RWPE1 (cell line): Measurements from ENCODE around the gene CSAD.

Experiments used
- CTCF ChIA-PET: fragments of 350-600 bp; sonication (Branson Sonifier 250); formaldehyde crosslinking; extraction: SDS; loops from one replicate; lab custom pipeline; 2021; lab: Yijun Ruan, JAX
- POLR2A ChIA-PET: fragments of 400-600 bp; formaldehyde crosslinking; extraction: SDS; loops from one replicate; lab custom pipeline; 2020; ENCODE audit warnings: antibody characterized with exemption; ENCODE audit not compliant: low non-redundant PET; lab: Yijun Ruan, JAX
- DNase-seq: peaks from one replicate; pipeline ENCODE4 v3.0.0; 2012; ENCODE audit warnings: low spot score
- H3K27ac ChIP-seq: fragments of 450-650 bp; 2 replicates; pipeline ENCODE4 v1.5.1; 2017
- TF ChIP-seq, protein P1 (sequence below): fragments of 450-650 bp; conservative IDR thresholded peaks from 2 replicates; pipeline ENCODE4 v1.5.1; 2017; ENCODE audit warnings: low read depth, mild to moderate bottlenecking

CSAD gene

DNA sequence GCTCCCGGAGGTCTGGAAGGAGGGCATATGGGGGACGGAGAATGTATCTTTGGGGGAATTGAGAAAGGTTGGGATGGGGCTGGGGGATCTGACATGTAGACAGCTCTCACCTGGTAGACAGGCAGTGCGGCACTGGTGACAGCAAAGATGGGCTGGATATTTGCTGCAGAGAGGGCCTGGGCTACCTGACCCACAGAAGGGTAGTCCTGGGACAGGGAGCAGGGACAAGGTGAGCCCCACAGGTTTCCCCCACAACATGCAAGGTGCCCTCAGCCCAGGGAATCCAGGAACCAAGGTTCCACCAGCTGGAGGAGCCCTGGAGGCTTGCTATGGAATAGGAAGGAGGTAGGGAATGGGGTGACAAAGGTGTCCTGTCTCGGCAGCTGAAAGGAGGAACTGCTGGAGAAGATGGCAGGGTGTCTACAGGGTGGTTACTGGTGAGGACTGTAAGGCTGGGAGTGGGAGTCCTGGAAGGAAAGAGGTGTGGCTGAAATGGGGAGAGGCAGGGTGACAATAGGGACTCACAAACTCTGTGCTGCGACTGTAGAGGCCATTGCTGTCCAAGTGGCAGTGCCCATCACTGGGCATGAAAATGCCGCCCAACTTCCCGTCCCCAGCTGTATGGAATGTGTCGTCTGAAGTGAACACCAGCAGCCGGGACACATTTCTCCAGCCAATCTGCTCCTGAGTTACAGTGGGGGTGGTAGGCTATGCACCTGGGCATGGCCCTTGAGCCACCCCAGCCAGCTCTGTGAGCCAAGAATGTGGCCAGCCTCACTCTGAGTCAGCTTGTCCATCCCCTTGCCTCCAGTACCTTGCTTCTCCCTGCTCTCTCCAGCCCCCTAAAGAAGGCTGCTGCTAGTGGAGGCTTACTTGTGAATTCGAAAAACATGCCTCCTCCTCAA lies 15.0 kb upstream of the CSAD start:
- DNase-seq = no peak
- TF ChIP-seq, protein P1, sequence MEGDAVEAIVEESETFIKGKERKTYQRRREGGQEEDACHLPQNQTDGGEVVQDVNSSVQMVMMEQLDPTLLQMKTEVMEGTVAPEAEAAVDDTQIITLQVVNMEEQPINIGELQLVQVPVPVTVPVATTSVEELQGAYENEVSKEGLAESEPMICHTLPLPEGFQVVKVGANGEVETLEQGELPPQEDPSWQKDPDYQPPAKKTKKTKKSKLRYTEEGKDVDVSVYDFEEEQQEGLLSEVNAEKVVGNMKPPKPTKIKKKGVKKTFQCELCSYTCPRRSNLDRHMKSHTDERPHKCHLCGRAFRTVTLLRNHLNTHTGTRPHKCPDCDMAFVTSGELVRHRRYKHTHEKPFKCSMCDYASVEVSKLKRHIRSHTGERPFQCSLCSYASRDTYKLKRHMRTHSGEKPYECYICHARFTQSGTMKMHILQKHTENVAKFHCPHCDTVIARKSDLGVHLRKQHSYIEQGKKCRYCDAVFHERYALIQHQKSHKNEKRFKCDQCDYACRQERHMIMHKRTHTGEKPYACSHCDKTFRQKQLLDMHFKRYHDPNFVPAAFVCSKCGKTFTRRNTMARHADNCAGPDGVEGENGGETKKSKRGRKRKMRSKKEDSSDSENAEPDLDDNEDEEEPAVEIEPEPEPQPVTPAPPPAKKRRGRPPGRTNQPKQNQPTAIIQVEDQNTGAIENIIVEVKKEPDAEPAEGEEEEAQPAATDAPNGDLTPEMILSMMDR = no peak
- CTCF ChIA-PET = interaction anchor here (0.7 to 1.3 kb wide), 3 partner anchors 9 to 130 kb away, joined by 3 to 4 read pairs (median 4); no protein-coding TSS in a partner anchor
- no peak overlapping the region for H3K27ac ChIP-seq
- POLR2A ChIA-PET = interaction anchor here (0.6 to 0.7 kb wide), 3 partner anchors 15 to 51 kb away, joined by 3 to 4 read pairs (median 3); no protein-coding TSS in a partner anchor

DNA sequence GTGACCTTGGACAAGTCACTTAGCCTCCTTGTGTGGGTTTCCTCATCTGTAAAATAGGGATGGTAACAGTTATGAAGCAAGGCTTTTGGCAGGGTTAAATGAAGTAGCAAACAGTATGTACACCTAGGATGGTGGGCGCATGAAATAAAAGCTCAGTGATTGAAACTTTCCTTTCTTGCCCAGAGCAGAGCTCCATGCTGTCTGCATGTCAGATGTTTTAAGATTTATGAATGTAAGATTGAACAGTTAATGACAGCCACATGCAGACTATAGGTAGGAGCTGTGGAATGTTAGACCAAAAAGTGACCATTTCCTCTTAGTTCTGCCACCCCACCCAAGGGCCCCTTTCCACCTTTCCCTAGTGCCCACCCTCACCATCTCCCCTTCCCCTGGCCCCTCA lies 14.2 kb upstream of the CSAD start:
- ChIA-PET POLR2A (interaction anchor here (0.6 kb wide), 1 partner anchor 34 kb away, joined by 4 read pairs; no protein-coding TSS in a partner anchor), CTCF (interaction anchor here (1.3 kb wide), 2 partner anchors 10 to 129 kb away, joined by 3 to 4 read pairs; no protein-coding TSS in a partner anchor)
- DNase-seq = no peak
- H3K27ac ChIP-seq = no peak overlapping the region
- TF ChIP-seq, protein P1 = no peak

DNA sequence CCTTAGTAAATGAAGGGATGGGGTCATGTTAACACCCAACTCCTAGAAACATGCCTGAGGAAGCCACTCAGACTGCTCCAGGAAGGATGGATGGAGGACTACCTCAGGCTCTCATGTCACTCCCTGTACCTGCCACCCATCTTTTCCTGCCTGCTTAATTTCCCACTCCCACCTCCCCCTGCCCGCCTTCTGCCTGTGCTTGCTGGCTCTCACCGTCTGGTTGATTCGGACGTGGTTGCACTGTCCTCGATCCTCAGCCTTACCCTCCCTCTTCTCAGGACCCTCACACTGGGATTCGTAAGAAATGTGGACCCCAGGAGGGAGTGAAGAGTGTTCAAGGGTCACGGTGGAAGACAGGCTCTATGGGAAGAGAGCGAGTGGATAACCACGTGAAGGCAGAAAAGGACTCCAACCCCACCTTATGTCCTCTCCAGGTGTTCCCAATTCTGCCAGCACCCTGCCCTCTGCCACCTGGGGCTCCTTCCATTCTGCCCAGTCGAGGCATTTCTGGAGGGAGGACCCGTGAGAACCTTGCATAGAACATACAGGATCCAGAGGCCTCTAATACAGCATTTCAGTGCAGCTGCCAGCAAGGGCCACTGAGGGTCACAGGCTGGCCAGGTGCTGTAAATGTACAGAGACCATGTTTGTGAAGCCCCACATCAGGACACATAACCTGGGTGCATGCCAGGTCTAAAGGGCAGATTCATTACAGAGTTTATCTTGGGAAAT lies 13.4 kb upstream of the CSAD start:
- H3K27ac ChIP-seq = no peak overlapping the region
- no peak for DNase-seq
- CTCF ChIA-PET = interaction anchor here (1.0 kb wide), 1 partner anchor 19 kb away, joined by 3 read pairs; no protein-coding TSS in a partner anchor
- POLR2A ChIA-PET = no interaction called here
- TF ChIP-seq, protein P1 = no peak

DNA sequence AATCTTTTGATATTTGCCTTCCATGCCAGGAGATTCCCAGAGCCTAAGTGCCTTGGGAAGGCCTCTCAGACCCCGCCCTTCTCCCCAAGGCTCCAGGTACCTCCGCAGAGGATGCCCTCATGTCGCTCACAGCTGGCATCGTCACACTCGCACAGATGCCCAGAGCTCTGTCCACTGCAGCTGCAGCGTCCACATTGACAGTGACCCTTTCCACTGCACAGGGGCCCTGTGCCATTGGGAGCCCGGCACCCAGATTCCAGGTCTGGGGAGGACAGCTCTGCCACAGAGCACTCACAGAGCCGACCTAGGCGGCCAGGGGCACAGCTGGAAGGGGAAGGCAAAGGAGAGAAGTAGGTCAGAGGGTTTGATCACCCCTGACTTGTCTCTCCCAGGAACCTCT lies 12.3 kb upstream of the CSAD start:
- ChIA-PET POLR2A (no interaction called here), CTCF (interaction anchor here (1.0 to 1.2 kb wide), 3 partner anchors 18 to 127 kb away, joined by 3 to 8 read pairs (median 4); no protein-coding TSS in a partner anchor)
- no peak for DNase-seq
- no peak overlapping the region for H3K27ac ChIP-seq
- TF ChIP-seq, protein P1 = no peak

DNA sequence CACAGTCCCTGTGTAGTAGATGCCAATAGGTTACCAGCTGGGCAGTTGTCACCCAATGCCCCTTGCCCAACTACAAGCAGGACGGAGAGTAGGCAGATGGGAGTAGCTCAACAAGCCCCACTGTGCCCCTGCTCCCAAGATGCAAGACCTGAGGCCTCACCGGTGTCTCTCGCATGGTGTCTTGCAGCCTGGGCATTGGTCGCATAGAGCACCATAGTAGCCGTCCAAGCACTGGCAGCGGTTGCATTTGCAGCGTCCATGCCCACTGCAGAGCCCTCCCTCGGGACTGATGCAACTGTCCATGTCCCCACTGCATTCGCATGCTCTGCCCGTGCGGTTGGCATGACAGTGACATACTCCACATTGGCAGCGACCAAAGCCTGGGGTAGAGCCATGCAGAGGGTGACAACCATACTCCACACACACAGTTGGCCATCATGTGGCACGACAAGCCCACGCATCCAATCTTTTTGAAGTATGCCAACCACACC lies 11.9 kb upstream of the CSAD start:
- peak overlapping the region; percentile 31; the same call in 1 of the 2 replicates for H3K27ac ChIP-seq
- DNase-seq = no peak
- POLR2A ChIA-PET = interaction anchor here (0.6 kb wide), 1 partner anchor 206 kb away, joined by 3 read pairs; no protein-coding TSS in a partner anchor
- TF ChIP-seq, protein P1 = no peak
- CTCF ChIA-PET = interaction anchor here (0.5 to 1.2 kb wide), 4 partner anchors 33 to 127 kb away, joined by 3 to 8 read pairs (median 4); no protein-coding TSS in a partner anchor
